ENCODE measurements around the gene SPCS1.

The SPCS1 gene

GRCh38 chr3:52705438-52705687, 543 bp upstream of the SPCS1 start:
- no peak for DNase-seq (ENCODE audit: low read depth)
- TF ChIP-seq CTCF (IDR thresholded peaks at IDR 0.05; ENCODE audit: low read length, missing control alignments): no peak
- peak overlapping the region; percentile 83 for H3K4me3 ChIP-seq (replicated peaks; ENCODE audit: low read depth, low read length)

- TF ChIP-seq CTCF (IDR thresholded peaks at IDR 0.05; ENCODE audit: low read length, missing control alignments): no peak
- no peak overlapping the region for H3K4me3 ChIP-seq (replicated peaks; ENCODE audit: low read depth, low read length)
- no peak for DNase-seq (ENCODE audit: low read depth)
These were observed 1.7 kb downstream of the SPCS1 start for GRCh38 chr3:52707585-52707984.

- DNase-seq (ENCODE audit: low read depth): no peak
- no peak overlapping the region for H3K4me3 ChIP-seq (replicated peaks; ENCODE audit: low read depth, low read length)
- no peak for TF ChIP-seq CTCF (IDR thresholded peaks at IDR 0.05; ENCODE audit: low read length, missing control alignments)
These were observed 4.6 kb downstream of the SPCS1 start for GRCh38 chr3:52710512-52710911.

- DNase-seq (ENCODE audit: low read depth): no peak
- TF ChIP-seq CTCF (IDR thresholded peaks at IDR 0.05; ENCODE audit: low read length, missing control alignments): no peak
- H3K4me3 ChIP-seq (replicated peaks; ENCODE audit: low read depth, low read length): no peak overlapping the region
These were observed 6.6 kb downstream of the SPCS1 start for GRCh38 chr3:52712291-52713212.

- no peak for TF ChIP-seq CTCF (IDR thresholded peaks at IDR 0.05; ENCODE audit: low read length, missing control alignments)
- H3K4me3 ChIP-seq (replicated peaks; ENCODE audit: low read depth, low read length): no peak overlapping the region
- no peak for DNase-seq (ENCODE audit: low read depth)
These were observed 8.7 kb downstream of the SPCS1 start for GRCh38 chr3:52714335-52715302.

- H3K4me3 ChIP-seq (replicated peaks; ENCODE audit: low read depth, low read length): no peak overlapping the region
- DNase-seq (ENCODE audit: low read depth): no peak
- TF ChIP-seq CTCF (IDR thresholded peaks at IDR 0.05; ENCODE audit: low read length, missing control alignments): no peak
These were observed 9.9 kb downstream of the SPCS1 start for GRCh38 chr3:52715714-52716305.

Measured in fibroblast of pulmonary artery (primary cell).